Osteocyte (in vitro differentiated cells): ENCODE results near the gene EPAS1. TPM values are rescaled to one million over a fixed set of nuclear protein-coding genes. Genes with fewer than 3 reads are reported as not detected.

ENCODE experiments used
- DNase-seq: peaks from one replicate; pipeline ENCODE4 v3.0.0; 2021; ENCODE audit warnings: mixed read lengths; ENCODE audit not compliant: unreplicated experiment; ENCODE audit errors: extremely low spot score
- H3K27ac Mint-ChIP-seq: one replicate; pipeline ENCODE4 v1.8.0; 2021; ENCODE audit warnings: mild to moderate bottlenecking, mixed read lengths; ENCODE audit not compliant: unreplicated experiment
- H3K27me3 Mint-ChIP-seq: one replicate; pipeline ENCODE4 v1.8.0; 2021; ENCODE audit warnings: mixed read lengths; ENCODE audit not compliant: unreplicated experiment
- H3K36me3 Mint-ChIP-seq: one replicate; pipeline ENCODE4 v1.8.0; 2021; ENCODE audit warnings: mixed read lengths; ENCODE audit not compliant: unreplicated experiment
- H3K4me1 Mint-ChIP-seq: one replicate; pipeline ENCODE4 v1.8.0; 2021; ENCODE audit warnings: mixed read lengths; ENCODE audit not compliant: unreplicated experiment
- H3K4me3 Mint-ChIP-seq: one replicate; pipeline ENCODE4 v1.8.0; 2021; ENCODE audit warnings: mild to moderate bottlenecking, moderate library complexity, mixed read lengths; ENCODE audit not compliant: unreplicated experiment
- H3K9me3 Mint-ChIP-seq: one replicate; pipeline ENCODE4 v1.8.0; 2021; ENCODE audit warnings: mixed read lengths; ENCODE audit not compliant: unreplicated experiment
- total RNA-seq: library from RNA; stranded (reverse); gene quantifications from 2 replicates; pipeline ENCODE4 v1.2.1, GENCODE V29; 2021
- TF ChIP-seq, protein P1 (sequence below): fragments of 200-600 bp; sonication (generic); IDR thresholded peaks from 2 replicates; pipeline ENCODE4 v1.5.0; 2021; ENCODE audit warnings: antibody characterized with exemption, mild to moderate bottlenecking, moderate library complexity

EPAS1 gene
- total RNA-seq, 1 donor from 2014 or later: 14.1 TPM

DNA sequence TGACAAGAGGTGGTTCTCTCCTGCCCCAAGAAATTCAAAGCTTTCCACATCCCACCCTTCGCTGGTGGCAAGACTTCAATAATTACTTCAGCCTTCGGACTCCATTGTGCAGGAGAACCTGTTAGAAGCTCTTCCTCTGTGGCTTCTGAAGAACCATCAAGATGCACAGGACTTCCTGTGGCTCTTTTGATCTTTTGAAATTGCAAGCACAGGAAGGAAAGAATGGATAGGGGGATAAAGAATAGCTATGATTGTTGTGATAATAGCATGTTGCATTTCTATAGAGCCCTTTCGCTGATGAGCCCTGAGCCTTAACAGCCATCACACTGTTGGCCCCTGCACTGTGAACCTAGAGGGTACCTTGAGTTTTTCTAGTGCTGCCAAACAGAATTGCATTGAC, 7.4 kb downstream of the EPAS1 start:
- no peak overlapping the region for H3K4me3 Mint-ChIP-seq
- TF ChIP-seq, protein P1, sequence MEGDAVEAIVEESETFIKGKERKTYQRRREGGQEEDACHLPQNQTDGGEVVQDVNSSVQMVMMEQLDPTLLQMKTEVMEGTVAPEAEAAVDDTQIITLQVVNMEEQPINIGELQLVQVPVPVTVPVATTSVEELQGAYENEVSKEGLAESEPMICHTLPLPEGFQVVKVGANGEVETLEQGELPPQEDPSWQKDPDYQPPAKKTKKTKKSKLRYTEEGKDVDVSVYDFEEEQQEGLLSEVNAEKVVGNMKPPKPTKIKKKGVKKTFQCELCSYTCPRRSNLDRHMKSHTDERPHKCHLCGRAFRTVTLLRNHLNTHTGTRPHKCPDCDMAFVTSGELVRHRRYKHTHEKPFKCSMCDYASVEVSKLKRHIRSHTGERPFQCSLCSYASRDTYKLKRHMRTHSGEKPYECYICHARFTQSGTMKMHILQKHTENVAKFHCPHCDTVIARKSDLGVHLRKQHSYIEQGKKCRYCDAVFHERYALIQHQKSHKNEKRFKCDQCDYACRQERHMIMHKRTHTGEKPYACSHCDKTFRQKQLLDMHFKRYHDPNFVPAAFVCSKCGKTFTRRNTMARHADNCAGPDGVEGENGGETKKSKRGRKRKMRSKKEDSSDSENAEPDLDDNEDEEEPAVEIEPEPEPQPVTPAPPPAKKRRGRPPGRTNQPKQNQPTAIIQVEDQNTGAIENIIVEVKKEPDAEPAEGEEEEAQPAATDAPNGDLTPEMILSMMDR: no peak

DNA sequence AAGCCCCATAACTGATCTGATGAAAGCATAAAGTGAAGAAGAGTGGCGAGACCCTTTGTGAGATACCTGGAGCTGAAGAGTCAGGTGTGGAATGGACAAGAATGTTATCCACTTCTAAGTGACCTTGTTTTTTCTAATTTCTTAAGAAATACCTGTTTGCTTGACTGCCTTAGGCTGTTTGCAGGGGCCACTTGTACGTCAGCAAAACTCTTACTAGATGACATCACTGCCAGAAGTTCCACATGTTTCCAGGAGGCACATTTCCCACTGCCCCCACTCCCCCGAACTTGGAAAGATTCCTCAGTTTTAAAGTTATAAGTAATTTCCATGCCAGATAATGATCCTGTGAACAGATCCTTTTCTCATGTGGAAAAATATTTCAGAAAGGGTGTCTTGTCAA, 8.0 kb downstream of the EPAS1 start:
- Mint-ChIP-seq H3K27ac (no peak overlapping the region), H3K36me3 (peaks cover 3% of the 10 kb centered on the region), H3K9me3 (peaks cover 8% of the 10 kb centered on the region), H3K4me1 (no peaks in the 10 kb centered on the region), H3K4me3 (no peak overlapping the region), H3K27me3 (peaks cover 43% of the 10 kb centered on the region)
- no peak for DNase-seq
- TF ChIP-seq, protein P1: no peak

More for the DNA sequence above, 7.4 kb downstream of the EPAS1 start:
- peak; percentile 21 for DNase-seq
- Mint-ChIP-seq H3K4me1 (peaks cover 5% of the 10 kb centered on the region), H3K27me3 (peaks cover 47% of the 10 kb centered on the region), H3K9me3 (peaks cover 8% of the 10 kb centered on the region), H3K27ac (no peak overlapping the region), H3K36me3 (peaks cover 3% of the 10 kb centered on the region)

GRCh38 chr2:46305767-46306166, 8.6 kb downstream of the EPAS1 start:
- Mint-ChIP-seq H3K27ac (no peak overlapping the region), H3K9me3 (peaks cover 8% of the 10 kb centered on the region), H3K4me1 (no peaks in the 10 kb centered on the region), H3K27me3 (peaks cover 37% of the 10 kb centered on the region), H3K4me3 (no peak overlapping the region), H3K36me3 (peaks cover 3% of the 10 kb centered on the region)
- peak; percentile 34 for DNase-seq
- TF ChIP-seq, protein P1: no peak

DNA sequence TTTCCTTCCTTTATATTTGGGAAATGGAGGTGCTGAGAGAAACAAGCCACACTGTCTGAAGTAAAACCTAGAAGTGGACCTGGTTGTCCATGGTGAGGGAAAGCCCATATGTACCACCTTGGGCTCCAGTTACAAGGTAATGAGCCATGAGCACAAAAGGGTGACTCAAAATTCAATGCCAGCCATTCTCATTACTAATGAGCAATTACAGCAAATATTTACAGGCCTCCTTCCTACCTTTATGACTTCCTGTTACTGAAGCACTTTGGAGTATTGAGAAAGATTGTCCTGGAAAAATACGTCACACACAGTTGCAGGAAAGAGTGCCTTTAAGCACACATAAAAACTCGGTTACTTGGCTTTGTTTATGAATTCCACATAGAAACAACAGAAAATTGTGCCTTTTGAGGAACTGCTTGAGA, 9.1 kb downstream of the EPAS1 start:
- TF ChIP-seq, protein P1: no peak
- no peak overlapping the region for H3K4me3 Mint-ChIP-seq
- DNase-seq: no peak
- peaks cover 32% of the 10 kb centered on the region for H3K27me3 Mint-ChIP-seq
- no peak overlapping the region for H3K27ac Mint-ChIP-seq
- peaks cover 8% of the 10 kb centered on the region for H3K9me3 Mint-ChIP-seq
- no peaks in the 10 kb centered on the region for H3K4me1 Mint-ChIP-seq
- H3K36me3 Mint-ChIP-seq: peaks cover 3% of the 10 kb centered on the region

DNA sequence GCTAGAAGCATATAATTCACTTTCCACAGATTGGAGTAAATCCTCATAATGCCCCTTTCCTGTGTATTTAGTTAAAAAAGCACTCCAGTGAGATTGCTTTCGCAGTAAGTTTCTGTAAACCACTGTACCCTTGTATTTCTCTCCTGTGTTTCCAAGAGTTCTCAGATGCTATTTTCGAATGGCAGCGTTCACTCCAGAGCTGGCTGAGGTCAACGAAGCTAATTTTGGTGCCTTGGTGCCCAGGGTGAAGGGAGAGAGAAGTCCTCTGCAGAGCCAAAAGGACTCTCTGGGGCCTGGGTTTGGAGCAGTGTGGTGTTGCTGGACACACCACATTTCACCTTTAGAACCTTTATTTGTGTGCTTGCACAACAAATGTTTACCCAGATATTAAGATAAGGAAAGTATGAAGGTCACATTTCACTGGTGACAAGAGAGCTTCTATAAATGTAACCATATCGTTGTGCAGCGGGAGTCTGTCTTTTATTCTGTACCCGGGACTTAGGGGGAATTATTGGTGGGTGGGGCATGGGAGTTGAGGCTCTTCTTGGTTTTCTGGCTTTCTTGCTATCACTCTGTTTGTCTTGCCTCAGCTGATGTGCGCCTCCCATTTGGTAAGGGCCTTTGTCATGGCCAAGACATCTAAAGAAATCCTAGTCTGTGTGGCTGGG, 9.9 kb downstream of the EPAS1 start:
- no peak overlapping the region for H3K4me3 Mint-ChIP-seq
- peaks cover 8% of the 10 kb centered on the region for H3K9me3 Mint-ChIP-seq
- DNase-seq: no peak
- H3K36me3 Mint-ChIP-seq: peaks cover 3% of the 10 kb centered on the region
- peaks cover 26% of the 10 kb centered on the region for H3K27me3 Mint-ChIP-seq
- no peaks in the 10 kb centered on the region for H3K4me1 Mint-ChIP-seq
- no peak overlapping the region for H3K27ac Mint-ChIP-seq
- TF ChIP-seq, protein P1: no peak
